ENCODE results near the gene ALG8. TPM values are rescaled to one million over a fixed set of nuclear protein-coding genes. Genes with fewer than 3 reads are reported as not detected.
A peak's percentile ranks its signal among the peaks of the same experiment; 100 is the strongest.

Gene ALG8
- total and polyA plus RNA-seq, 2 experiments from 2014 or later, result 94.3 to 130 TPM

DNA sequence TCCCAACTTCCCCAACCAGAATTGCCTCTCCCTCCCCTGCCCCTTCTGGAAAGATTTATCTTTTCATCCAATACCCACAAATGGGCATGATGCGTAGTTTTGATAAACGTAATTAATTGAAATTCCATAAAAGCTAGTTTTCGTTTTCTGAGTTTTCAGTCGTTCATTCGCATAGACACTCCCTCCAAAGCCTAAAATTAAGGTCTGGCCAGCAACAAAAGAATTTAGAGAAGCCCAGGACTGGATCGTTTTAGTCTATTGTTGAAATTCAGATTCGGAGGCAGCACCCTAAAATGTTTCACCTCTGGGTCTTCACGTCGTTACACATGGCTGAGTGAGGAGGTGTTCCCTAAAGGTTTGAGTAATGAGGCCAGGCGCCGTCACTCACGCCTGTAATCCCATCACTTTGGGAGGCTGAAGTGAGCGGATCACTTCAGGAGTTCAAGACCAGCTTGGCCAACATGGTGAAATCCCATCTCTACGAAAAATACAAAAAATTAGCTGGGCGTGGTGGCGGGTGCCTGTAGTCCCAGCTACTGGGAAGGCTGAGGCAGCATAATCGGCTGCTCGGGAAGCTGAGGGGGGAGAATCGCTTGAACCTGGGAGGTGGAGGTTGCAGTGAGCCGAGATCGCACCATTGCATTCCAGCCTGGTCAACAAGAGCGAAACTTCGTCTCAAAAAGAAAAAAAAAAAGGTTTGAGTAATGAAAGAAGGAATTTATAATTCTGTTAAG, 59.2 kb downstream of the ALG8 start:
- peak overlapping the region; percentile 92 for H2AFZ ChIP-seq
- peak overlapping the region; percentile 100 for H3K4me2 ChIP-seq
- 0 out of 2 replicates have a peak, but pooled peaks cover 4% of the 10 kb centered on the region for H3K9me2 ChIP-seq (ENCODE audit: insufficient read depth)
- TF ChIP-seq ZNF331 (CRISPR knock-in tag; IDR thresholded peaks at IDR 0.05; ENCODE audit: low read depth) (no peak), JUNB (IDR thresholded peaks at IDR 0.05; ENCODE audit: unreplicated experiment) (no peak), NANOG (IDR thresholded peaks at IDR 0.05; ENCODE audit: borderline replicate concordance) (no peak), ZNF114 (CRISPR knock-in tag; IDR thresholded peaks at IDR 0.05) (no peak), EZH2 (IDR thresholded peaks at IDR 0.05; ENCODE audit: low read depth, unreplicated experiment) (no peak), POLR2AphosphoS5 (IDR thresholded peaks at IDR 0.05; ENCODE audit: low read depth) (no peak), EZH2phosphoT487 (IDR thresholded peaks at IDR 0.05; ENCODE audit: unreplicated experiment) (no peak)
- TF ChIP-seq, protein P1, sequence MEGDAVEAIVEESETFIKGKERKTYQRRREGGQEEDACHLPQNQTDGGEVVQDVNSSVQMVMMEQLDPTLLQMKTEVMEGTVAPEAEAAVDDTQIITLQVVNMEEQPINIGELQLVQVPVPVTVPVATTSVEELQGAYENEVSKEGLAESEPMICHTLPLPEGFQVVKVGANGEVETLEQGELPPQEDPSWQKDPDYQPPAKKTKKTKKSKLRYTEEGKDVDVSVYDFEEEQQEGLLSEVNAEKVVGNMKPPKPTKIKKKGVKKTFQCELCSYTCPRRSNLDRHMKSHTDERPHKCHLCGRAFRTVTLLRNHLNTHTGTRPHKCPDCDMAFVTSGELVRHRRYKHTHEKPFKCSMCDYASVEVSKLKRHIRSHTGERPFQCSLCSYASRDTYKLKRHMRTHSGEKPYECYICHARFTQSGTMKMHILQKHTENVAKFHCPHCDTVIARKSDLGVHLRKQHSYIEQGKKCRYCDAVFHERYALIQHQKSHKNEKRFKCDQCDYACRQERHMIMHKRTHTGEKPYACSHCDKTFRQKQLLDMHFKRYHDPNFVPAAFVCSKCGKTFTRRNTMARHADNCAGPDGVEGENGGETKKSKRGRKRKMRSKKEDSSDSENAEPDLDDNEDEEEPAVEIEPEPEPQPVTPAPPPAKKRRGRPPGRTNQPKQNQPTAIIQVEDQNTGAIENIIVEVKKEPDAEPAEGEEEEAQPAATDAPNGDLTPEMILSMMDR (conservative IDR thresholded peaks at IDR 0.05; ENCODE audit: low read depth in 2 of 2), result no peak
- TF ChIP-seq, protein P2, sequence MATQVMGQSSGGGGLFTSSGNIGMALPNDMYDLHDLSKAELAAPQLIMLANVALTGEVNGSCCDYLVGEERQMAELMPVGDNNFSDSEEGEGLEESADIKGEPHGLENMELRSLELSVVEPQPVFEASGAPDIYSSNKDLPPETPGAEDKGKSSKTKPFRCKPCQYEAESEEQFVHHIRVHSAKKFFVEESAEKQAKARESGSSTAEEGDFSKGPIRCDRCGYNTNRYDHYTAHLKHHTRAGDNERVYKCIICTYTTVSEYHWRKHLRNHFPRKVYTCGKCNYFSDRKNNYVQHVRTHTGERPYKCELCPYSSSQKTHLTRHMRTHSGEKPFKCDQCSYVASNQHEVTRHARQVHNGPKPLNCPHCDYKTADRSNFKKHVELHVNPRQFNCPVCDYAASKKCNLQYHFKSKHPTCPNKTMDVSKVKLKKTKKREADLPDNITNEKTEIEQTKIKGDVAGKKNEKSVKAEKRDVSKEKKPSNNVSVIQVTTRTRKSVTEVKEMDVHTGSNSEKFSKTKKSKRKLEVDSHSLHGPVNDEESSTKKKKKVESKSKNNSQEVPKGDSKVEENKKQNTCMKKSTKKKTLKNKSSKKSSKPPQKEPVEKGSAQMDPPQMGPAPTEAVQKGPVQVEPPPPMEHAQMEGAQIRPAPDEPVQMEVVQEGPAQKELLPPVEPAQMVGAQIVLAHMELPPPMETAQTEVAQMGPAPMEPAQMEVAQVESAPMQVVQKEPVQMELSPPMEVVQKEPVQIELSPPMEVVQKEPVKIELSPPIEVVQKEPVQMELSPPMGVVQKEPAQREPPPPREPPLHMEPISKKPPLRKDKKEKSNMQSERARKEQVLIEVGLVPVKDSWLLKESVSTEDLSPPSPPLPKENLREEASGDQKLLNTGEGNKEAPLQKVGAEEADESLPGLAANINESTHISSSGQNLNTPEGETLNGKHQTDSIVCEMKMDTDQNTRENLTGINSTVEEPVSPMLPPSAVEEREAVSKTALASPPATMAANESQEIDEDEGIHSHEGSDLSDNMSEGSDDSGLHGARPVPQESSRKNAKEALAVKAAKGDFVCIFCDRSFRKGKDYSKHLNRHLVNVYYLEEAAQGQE (IDR thresholded peaks at IDR 0.05; ENCODE audit: unreplicated experiment), result no peak
- TF ChIP-seq, protein P3, sequence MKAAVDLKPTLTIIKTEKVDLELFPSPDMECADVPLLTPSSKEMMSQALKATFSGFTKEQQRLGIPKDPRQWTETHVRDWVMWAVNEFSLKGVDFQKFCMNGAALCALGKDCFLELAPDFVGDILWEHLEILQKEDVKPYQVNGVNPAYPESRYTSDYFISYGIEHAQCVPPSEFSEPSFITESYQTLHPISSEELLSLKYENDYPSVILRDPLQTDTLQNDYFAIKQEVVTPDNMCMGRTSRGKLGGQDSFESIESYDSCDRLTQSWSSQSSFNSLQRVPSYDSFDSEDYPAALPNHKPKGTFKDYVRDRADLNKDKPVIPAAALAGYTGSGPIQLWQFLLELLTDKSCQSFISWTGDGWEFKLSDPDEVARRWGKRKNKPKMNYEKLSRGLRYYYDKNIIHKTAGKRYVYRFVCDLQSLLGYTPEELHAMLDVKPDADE (IDR thresholded peaks at IDR 0.05), result no peak
- H3K27me3 Mint-ChIP-seq (ENCODE audit: insufficient read depth, low read depth, poor library complexity), result no peaks in the 10 kb centered on the region
- H3K9me3 Mint-ChIP-seq, result no peaks in the 10 kb centered on the region
- peaks cover 24% of the 10 kb centered on the region for H4K20me1 ChIP-seq (replicated peaks; ENCODE audit: insufficient read depth)
- peaks cover 3% of the 10 kb centered on the region; the same call in 1 of the 2 replicates for H3K4me1 ChIP-seq (ENCODE audit: insufficient read depth)
- H3K36me3 ChIP-seq (ENCODE audit: insufficient read depth), result no peaks in the 10 kb centered on the region
- peak overlapping the region; percentile 92 for H3K4me3 Mint-ChIP-seq
- H3K4me3 ChIP-seq, result peak overlapping the region; percentile 92
- DNase-seq (ENCODE audit: low spot score) (peak; percentile 8), ATAC-seq (no peak)
- peaks cover 9% of the 10 kb centered on the region for H3K4me1 Mint-ChIP-seq
- H3K79me2 ChIP-seq (replicated peaks; ENCODE audit: insufficient read depth), result peaks cover 43% of the 10 kb centered on the region
- H3K27ac Mint-ChIP-seq, result peak overlapping the region; percentile 91
- H3K27me3 ChIP-seq (ENCODE audit: insufficient read depth), result no peaks in the 10 kb centered on the region
- peak overlapping the region; percentile 89 for H3K27ac ChIP-seq (ENCODE audit: low read depth)
- 0 out of 3 replicates have a peak, but pooled peaks cover 2% of the 10 kb centered on the region for H3K36me3 Mint-ChIP-seq (ENCODE audit: low read depth)
- 0 out of 2 replicates have a peak, but pooled peaks cover 8% of the 10 kb centered on the region for H3F3A ChIP-seq (replicated peaks; ENCODE audit: low read depth)

Measured in GM23338 (cell line).